Erythroblast (primary cell): ENCODE measurements around the gene ODAM.

Experiments
- GATA1 ChIP-seq: IDR thresholded peaks from 2 replicates; pipeline ENCODE4 v1.6.1; 2011; ENCODE audit warnings: low read depth, mild to moderate bottlenecking, control low read depth, low read length, moderate library complexity
- POLR2A ChIP-seq: IDR thresholded peaks from 2 replicates; pipeline ENCODE4 v1.6.1; 2011; ENCODE audit warnings: mild to moderate bottlenecking, low read length

GRCh38 chr4:70243091-70243490, 47.6 kb downstream of the ODAM start:
- TF ChIP-seq POLR2A = no peak
- no peak for TF ChIP-seq GATA1
